CD4-positive, alpha-beta T cell treated with Interleukin-21 for 1 hour (primary cell): ENCODE results near the gene TEAD1.

ENCODE experiments used
- DNase-seq: peaks from one replicate; pipeline ENCODE4 v3.0.0-alpha.2; 2020

The TEAD1 gene

DNA sequence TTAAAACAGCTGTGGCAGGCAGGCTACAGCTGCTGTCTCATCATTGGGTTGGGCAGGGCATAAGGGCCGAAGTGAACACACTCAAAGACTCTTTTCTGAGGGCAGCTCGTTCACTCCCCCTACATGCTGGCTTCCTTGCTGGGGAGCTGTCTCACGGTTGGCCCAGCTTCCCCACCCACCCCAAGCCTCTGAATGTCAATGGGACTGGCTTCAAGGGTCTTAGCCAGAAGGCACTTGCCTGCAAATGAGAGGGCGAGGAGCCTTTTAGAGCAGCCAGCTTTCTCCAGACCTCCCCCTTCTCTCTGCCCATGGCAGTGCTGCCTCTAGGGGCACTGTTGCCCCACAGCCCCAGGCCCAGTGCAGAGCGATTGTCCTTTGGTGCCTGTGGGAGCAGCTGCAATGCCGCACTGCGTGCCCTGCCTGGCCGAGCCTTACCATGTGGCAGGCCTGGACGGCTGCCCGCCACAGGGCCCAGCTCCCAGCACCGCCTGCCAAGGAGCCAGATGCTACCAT lies 240.2 kb downstream of the TEAD1 start:
- no peak for DNase-seq

DNA sequence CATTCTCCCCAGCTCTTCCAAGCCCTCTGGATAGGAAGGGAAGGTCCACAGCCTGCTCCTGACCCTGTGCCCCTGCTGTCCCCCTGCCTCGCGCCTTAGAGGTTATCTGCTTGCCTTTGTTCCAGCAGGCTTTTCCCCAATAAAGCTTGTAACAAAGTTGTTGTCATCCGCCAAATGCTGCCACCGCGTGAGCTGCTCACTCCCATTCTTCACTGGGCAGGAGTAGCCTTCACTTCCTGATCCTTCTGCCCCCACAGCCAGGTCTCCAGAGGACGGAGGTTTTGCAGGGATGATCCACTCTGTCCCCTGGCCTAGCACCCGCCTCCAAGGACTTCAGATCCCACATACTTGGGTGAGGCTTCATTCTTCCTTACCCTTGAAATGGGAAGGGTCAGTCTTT lies 240.9 kb downstream of the TEAD1 start:
- no peak for DNase-seq

DNA sequence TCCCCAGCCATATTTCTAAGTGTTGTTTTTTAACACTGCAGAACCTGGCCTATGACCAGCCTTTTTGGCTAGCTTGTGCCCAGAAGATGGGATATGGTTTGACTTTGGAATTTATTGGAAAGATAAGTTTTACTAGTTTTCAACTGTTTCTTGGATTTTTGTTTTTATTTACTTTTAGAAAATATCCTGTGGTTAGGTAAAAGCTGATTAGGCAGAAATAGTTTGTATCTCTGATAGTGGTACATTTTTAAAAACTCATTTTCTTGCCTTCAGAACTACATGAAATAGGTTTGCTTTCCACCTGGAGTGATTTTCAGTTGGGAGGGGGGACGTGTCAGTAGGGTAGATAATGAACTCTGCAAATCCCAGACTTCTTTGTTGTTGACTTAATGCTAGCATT lies 243.6 kb downstream of the TEAD1 start:
- no peak for DNase-seq

DNA sequence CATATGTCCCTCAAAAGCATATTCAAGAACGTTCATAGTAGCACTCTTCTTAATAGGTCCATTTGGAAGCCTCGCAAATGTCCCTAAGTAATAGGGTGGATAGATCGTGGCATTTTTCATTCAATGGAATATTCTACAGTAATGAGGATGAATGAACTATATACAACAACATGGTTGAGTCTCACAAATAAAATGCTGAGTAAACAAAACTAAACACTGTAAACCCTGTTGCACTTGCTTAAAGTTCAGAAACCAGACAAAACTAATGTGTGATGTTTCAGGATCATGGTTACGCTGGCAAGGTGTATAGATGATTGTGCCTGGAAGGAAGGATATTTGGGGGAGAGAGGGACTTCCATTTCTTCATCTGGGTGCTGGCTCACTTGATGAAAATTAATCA lies 244.4 kb downstream of the TEAD1 start:
- no peak for DNase-seq

DNA sequence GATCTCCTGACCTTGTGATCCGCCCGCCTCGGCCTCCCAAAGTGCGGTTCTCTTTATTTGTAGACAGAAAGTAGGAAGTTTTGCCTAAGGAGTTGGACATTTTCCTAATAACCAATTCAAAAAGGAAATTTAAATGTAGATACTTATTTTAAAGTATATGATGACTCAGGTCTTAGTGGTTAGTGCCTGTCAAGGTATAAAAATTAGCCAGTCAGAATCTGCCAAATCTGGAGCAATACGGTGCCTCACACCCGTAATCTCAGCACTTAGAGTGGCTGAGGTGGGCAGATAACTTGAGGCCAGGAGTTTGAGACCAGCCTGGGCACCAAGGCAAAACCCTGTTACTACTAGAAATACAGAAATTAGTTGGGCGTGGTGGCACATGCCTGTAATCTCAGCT lies 248.2 kb downstream of the TEAD1 start:
- DNase-seq, result no peak

DNA sequence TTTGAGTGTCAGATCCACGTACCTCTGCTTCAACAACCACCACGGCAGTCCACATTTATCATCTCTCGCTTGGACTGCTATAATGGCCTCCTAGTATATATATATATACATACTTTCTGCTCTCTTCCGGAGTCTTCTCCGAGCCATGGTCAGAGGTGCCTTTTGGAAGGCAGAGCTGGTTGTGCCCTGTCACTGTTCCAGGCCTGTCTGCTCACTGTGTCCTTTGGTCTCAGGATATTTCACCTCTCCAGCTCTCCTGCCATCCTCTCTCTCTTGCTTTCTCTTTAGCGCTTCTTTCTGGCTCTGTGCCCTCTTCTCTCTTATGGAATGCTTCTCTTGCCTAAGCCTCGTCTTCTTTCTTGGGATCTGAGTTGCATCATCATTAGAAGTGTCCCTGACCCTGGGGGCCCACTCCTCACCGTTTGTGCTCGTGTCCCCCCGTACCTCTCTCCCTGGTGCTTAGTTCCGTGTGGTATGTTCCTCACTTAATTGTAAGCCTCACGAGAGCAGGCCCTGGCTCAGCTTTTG lies 248.8 kb downstream of the TEAD1 start:
- DNase-seq, result no peak

DNA sequence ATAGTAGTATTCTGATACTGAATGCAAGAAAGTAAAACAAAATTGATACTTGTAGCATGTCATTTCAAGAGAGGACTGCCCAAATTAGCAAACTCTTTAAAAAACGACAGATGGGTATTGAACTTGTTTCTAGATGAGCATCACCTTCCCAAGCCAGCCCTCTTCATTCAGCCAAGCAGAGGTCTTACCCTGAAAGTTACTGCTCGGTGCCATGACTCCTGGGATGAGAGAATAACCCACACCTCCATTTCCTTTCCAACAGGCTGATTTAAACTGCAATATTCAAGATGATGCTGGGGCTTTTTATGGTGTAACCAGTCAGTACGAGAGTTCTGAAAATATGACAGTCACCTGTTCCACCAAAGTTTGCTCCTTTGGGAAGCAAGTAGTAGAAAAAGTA lies 250.4 kb downstream of the TEAD1 start:
- no peak for DNase-seq

DNA sequence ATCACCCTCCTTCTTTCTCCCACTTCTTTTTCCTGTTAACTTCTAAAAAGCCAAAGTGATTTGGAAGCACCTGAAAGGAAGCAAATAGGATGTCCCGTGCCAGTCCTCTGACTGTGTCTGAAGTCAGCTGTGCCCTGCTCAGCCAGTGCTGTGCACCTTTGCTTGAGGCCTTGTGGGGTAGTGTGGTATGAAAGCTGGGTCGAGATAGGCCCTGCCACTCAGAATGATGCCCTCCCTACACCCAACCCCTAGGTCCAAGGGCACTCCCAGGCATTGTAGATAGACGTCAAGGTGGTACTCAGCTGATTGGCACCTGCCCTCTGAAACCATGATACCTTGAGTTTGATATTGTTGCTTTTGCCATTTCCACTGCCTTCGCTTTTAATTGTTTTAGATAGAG lies 251.3 kb downstream of the TEAD1 start:
- DNase-seq, result no peak

DNA sequence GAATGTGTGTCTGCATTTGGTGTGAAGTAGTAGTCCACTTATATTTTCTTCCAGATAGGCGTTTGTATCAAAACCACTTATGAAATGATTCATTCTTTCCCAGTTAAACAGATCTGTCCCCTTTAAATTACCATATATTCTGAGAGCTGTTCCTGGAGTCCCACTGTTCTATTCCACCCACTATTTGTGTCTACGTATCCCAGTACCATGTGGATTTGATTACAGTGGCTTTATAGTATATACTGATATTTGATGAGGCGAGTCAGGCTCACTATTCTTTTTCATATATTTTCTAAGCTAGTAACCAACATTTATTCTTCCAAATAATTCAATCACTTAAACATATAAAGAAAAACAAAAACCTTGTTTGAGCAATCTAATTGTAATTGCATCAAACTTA lies 253.0 kb downstream of the TEAD1 start:
- no peak for DNase-seq

DNA sequence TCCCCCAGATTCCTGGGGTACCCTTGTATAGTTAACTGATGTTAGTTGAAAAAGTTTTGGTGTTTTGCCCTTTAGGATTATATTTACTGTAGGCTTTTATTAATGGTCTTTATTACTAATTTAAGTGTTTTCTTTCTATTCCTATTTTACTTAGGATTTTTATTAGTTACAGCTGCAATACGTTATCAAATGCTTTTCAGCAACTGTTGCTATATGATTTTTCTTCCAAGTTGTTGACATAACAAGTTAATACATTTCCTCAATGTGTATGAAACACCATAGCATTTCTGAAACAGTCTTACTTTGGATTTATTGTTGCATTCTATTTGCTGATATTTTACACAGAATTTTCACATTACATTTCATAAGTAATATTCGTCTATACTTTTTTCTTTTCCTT lies 253.7 kb downstream of the TEAD1 start:
- DNase-seq, result no peak

DNA sequence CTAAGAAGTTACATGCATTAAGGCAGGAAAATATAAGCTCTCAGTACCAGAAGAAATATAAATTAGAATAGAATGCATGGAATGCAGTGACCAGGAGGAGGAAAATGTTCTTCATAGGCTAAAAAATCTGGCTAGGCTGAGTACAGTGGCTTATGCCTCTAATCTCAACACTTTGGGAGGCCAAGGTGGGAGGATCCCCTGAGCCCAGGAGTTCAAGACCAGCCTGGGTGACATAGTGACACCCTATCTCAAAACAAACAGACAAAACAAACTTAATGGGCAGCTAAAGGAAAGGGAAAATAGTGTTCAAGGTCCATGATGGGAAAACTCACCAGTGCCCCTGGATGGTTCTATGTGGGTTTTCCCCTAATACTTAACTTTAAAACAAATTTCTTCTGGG lies 256.6 kb downstream of the TEAD1 start:
- no peak for DNase-seq

DNA sequence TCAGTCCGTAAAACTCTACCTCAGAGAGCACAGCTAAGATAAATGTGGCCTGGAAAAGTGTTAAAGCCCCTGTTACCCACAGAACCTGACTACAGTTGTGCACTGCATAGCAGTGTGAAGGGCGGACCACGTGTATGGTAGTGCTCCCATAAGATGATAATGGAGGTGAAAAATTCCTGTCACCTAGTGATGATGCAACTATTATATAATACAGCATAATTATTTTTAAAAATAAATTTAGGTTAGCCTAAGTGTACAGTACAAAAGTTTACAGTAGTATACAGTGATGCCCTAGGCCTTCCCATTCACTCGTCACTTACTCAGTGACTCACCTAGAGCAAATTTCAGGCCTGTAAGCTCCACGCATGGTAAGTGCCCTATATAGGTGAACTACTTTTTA lies 258.3 kb downstream of the TEAD1 start:
- DNase-seq, result no peak

DNA sequence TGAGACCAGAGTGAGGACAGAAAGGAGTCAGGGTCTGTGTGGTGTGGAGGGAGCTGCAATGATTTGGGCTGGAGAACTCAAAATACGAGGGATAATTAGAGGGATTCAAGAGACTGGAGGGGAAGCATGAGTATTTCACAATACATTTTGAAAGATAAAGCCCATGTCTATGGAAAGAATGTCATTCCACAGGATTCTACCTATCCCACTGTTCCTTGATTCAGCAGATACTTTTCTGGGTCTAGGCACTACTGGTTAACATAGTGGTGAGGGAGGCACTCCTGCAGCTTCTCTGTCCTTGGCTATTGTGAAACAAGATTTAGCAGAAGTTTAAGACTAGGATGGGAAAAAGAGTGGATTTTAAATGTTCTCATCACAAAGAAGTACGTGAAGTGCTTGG lies 262.0 kb downstream of the TEAD1 start:
- no peak for DNase-seq

DNA sequence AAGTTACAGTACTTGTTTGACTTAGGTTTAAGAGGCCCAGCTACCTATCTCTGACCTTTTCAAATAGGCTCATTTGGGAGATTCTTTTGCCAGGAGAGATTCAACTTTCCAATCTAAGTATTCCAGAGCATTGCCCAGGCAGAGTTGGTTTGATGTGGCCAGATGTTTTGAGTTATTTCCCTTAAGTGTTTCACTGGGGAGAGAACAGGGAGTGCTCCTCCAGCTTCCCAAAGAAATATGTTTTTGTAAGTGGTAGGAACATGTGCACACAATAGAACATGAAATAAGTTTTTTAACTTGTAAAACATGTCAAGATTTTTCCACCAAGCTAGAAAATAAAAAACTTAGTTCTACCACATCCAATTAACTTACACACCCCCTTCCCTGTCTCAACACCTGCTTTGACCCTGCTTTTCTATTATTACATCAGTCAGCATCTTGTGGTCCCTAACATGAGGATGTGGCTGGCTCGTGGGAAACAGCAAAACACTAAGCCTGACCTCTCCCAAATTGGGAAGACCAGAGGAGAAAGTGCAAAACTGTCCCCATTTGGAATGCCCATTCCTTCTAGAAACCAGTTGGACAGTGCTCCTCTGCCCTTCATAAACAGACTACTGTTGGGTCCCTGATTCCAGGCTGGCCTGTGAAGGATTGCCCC lies 264.5 kb downstream of the TEAD1 start:
- no peak for DNase-seq

DNA sequence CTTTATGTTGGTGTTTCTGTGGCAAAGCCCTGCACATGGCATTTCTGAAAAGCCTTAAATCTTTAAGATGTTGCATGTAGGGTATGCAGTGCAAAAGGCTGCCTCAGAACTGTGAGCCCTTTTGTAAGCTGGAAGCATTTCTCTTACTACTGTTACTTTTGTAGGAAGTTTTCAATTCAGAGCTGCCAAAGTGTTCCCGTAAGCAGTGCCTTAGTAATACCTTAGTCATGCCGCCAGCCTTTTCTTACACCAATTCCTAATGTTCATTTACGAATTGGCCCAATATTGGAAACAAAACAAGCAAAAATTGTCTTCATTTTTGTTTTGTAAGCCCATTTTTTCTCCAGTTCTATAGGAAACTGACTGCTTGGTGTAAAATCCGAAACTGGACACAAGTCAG lies 267.4 kb downstream of the TEAD1 start:
- DNase-seq, result no peak

DNA sequence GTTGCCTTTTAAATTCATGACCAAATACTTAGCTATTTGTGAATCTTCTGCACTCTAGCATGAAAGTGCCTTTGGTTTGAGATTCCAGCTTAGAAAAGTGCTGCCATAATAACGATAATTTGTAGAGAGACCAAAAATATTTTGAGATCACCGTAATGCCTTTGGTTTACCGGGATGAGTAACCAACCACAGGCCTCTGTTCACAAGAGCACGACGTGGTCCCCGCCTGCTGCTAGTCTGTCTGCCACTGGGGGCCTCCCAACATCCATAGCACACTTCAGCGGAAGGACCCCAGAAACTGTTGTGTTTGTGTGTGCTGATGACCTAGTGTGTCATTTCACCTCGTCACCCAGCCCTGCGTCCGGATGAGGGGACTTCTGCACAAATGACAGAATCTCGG lies 267.9 kb downstream of the TEAD1 start:
- no peak for DNase-seq

DNA sequence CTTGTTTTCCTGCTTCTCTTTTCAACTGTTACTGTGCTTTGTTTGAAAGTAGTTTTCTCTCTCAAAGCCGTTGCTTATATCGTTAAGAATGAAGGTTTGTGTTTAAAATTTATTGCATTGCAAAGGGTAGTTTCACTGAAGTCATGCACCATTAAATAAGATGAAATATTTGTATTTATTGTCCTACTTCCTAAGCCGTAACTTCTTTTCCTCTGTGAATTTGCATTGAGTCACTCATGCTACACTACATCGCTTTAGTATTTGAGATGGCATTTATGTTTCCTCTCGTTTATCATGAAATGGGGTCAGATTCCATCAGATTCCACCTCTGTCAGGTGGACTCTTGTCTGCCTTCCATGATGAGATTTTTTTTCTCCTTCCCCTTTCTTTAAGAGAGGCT lies 269.1 kb downstream of the TEAD1 start:
- DNase-seq, result no peak

DNA sequence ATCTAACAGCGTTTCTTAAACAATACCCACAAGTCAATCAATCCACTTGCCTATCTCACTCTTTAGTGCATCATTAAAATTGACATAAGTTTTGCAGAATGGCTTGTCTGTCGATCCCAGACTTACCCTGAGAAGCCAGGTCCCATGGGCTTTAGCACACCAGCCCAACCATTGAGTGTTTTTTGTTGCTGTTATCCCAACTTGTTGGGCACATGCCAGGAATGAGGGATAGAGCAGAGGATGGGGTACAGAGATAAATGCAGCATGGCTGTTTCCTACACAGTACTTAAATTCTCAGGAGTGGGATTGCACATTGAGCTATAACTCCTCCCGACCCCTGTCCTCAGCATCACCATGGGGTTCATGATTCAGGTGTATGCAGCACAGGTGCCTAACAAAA lies 270.7 kb downstream of the TEAD1 start:
- no peak for DNase-seq

DNA sequence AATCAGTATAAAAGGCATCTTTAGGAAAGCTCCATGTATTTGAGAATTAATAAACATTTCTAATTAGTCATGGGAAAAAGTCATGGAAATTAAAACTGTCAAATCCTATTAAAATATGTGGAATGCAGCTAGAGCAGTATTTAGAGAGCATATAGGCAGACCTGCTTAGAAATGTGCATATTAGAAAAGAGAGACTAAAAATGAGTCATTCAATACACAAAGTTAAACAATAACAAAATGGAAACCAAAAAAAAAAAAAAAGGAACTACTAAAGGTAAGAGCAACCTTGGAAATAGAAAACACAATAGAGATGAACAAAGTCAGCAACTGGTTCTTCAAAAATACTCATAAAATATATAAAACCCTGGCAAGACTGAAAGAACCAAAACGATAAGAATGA lies 275.2 kb downstream of the TEAD1 start:
- DNase-seq, result no peak

DNA sequence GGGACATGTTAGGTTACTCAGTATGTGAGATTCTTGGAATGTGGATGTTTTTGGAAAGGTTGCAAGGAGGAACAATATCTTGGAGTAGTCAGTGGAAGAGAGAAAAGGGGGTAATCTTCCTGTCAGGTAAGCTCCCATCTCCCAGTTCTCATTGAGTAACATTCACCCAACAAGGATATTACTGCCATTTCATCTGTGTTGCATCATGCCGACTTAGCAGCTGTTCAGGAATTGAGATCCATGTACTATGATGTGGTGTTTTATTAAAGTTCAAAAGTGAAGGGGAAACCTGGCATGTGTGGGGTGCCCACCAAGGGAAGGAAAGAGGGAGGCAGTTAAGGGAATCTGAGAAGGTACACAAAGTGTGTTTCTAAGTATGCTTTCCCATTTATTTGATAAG lies 276.4 kb downstream of the TEAD1 start:
- DNase-seq, result no peak

DNA sequence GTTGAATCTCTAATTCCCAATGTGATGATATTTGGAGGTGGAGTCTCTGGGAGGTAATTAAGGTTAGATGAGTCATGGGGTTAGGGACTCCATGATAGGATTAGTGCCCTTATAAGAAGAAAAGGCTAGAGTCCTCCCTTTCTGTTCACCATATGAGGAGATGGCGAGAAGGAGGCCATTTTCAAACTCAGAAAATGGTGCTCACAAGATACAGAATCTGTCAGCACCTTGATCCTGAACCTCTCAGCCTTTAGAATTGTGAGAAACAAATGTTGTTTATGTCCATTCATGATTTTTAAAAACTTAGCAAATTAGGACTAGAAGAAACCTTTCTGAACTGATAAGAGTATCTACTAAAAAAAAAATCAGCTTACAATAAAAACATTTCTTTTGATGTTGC lies 277.2 kb downstream of the TEAD1 start:
- no peak for DNase-seq

DNA sequence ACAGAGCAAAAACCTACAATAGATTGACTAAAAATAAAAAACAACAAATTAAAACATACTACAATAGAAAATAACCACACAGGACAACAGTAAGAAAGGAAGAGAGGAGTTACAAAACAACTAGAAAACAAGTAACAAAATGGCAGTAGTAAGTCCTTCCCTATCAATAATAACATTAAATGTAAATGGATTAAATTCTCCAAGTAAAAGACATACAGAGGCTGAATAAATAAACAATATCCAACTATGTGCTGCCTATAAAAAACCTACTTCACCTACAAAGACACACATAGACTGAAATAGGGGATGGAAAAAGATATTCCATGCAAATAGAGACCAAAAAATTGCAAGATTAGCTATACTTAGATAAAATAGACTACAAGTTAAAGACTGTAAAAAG lies 277.9 kb downstream of the TEAD1 start:
- DNase-seq, result no peak

DNA sequence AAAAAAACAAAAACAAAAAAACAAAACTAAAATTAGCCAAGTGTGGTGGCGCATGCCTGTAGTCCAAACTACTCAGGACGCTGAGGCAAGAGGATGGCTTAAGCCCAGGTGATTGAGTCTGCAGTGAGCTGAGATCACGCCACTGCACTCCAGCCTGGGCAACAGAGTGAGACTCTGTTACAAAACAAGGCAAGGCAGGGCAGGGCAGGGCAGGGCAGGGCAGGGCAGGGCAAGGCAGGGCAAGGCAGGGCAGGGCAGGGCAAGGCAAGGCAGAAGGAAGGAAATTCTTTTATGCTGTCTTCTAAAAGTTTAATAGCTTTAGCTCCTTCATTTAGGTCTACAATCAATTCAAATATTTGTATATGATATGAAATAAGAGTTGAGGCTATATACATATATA lies 284.8 kb downstream of the TEAD1 start:
- DNase-seq, result no peak

DNA sequence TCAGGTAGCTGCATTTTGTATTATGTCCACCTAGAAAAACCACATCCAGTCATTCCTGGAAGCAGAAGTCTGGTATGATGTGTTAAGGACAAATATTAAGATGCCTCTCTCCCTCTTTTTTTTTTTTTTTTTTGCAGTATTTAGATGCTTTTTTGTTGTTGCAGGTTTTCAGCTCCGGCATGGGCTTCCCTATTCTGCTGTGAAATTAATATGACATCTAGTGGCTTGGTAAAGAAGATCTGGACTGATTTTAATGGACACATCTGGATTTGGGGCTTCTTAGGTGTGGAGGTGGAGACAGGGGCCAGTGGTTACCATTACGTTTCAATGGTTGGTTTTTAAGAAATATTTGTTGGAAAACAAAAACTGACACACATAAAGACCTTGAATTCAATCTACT lies 287.4 kb downstream of the TEAD1 start:
- no peak for DNase-seq

DNA sequence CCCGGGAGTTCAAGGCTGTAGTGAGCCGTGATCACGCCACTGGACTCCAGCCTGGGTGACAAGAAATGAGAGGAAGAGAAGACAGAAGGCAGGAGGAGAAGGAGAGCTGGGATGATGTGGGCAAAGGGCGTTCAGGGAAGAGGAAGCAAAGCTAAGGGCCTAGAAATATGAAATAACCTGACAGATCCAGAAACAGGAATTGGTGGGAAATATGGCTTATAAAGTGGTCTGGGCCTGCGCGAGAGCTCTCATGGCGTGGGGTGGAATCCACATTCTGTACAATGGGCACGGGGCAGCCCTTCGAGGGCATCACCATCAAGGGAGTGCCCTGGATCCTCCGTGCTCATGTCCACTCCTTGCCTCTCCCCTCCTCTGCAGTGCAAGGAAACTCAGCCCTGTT lies 288.1 kb downstream of the TEAD1 start:
- DNase-seq, result no peak
